GM20000 (cell line): ENCODE results near the gene F8.
"Not testable (repeated sequence)": the region's sequence is repeated elsewhere in the genome, so short reads cannot be mapped to it uniquely, and the experiment has no call there.

Experiments
- DNase-seq: peaks from one replicate; pipeline ENCODE4 v3.0.0; 2012; ENCODE audit warnings: low spot score
- TF ChIP-seq, protein P1 (sequence below): IDR thresholded peaks from 2 replicates; pipeline ENCODE4 v1.5.1; 2012; ENCODE audit warnings: mild to moderate bottlenecking, control low read depth; ENCODE audit errors: extremely low read depth, missing control alignments

F8 gene

GRCh38 chrX:154819771-154820341, 202.7 kb downstream of the F8 start:
- no peak for DNase-seq
- TF ChIP-seq, protein P1, sequence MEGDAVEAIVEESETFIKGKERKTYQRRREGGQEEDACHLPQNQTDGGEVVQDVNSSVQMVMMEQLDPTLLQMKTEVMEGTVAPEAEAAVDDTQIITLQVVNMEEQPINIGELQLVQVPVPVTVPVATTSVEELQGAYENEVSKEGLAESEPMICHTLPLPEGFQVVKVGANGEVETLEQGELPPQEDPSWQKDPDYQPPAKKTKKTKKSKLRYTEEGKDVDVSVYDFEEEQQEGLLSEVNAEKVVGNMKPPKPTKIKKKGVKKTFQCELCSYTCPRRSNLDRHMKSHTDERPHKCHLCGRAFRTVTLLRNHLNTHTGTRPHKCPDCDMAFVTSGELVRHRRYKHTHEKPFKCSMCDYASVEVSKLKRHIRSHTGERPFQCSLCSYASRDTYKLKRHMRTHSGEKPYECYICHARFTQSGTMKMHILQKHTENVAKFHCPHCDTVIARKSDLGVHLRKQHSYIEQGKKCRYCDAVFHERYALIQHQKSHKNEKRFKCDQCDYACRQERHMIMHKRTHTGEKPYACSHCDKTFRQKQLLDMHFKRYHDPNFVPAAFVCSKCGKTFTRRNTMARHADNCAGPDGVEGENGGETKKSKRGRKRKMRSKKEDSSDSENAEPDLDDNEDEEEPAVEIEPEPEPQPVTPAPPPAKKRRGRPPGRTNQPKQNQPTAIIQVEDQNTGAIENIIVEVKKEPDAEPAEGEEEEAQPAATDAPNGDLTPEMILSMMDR = no peak

DNA sequence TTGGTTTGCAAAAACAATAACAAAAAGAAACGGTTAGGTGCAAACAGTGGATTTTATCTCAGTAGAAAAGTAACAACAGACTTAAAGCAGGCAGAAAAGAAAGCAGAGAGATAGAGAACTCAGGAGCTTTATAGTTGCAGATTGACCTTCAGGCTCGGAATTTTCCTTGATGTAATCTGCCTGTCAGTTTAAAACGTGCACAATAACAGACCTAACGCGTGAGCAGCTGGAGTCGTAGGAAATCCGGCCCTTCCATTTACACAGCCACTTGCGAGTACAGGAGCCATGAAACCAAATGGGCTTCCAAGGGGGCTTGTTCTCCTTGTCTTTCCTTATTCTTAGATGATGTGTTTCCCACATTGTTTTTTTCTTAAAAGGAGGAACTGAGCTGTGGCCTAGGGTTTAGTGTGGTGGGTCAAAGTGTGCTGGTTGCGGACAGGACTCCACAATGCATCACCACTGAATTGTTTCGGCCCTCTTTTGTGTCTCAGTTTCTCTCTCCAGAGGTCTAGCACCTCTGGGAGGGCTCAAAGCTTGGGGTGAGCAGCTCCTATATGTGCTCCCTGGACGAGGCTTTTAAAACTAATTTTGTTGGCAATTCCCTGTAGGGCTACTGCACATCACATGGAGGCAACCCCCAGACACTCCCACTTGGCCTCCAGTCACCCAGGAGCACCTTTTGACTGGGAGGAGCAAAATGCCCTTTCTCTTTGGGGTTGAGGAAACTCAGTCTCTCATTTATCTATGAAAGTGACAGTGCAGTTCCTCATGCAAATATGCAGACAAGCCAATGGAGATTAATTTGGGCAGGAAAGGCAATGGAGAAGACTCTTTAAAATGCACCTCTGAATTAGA, 203.4 kb downstream of the F8 start:
- TF ChIP-seq, protein P1 = no peak
- DNase-seq = no peak

DNA sequence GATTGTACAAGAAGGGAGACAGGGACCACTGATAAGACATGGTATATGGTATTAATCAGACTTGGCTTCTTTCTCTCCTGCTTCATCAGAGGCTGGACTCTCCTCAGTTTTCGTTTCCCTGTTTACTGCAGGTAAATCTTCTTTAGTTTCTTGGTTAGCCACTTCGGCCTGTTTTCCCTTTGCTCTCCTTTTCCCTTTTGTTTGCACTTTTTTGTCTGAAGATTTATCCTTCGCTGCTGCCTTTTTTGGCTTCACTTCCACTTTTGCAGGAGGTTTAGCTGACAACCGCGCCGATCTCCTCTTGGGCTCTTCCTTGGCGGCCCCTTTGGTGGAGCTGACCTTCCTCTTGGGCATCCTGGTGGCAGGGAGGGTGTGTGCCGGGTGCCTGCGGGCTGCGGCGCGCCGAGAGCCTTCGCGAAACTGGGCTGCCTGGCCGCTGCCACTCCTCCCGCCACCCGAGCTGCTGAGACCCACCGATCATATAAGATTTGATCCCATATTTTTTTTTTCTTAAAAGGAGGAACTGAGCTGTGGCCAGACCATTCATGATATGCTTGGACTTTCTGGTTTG, 205.4 kb downstream of the F8 start:
- DNase-seq = not testable (repeated sequence)

GRCh38 chrX:154816326-154816898, 206.1 kb downstream of the F8 start:
- not testable (repeated sequence) for DNase-seq

- TF ChIP-seq, protein P1 = no peak
- DNase-seq = no peak
Measured at GRCh38 chrX:154815274-154815818, 207.2 kb downstream of the F8 start.

DNA sequence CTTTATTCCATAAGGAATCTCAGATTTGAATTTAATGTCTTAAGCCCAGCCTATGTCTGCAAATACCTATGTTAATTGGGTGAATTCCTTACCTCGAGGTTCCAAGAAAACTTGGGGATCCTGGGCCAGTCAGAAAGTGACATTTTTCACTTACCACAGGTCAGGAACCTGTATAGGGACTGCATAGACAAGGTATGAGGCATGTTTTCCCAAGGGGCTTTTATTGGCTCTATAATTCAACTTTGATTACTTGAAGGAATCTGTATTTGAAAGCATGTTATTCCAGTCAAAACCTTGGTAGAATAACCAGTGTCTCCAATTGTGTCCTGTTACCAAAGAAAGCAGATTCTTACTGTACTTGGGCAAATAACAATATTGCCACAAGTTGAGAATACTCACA, 208.7 kb downstream of the F8 start:
- no peak for DNase-seq
- TF ChIP-seq, protein P1 = no peak

DNA sequence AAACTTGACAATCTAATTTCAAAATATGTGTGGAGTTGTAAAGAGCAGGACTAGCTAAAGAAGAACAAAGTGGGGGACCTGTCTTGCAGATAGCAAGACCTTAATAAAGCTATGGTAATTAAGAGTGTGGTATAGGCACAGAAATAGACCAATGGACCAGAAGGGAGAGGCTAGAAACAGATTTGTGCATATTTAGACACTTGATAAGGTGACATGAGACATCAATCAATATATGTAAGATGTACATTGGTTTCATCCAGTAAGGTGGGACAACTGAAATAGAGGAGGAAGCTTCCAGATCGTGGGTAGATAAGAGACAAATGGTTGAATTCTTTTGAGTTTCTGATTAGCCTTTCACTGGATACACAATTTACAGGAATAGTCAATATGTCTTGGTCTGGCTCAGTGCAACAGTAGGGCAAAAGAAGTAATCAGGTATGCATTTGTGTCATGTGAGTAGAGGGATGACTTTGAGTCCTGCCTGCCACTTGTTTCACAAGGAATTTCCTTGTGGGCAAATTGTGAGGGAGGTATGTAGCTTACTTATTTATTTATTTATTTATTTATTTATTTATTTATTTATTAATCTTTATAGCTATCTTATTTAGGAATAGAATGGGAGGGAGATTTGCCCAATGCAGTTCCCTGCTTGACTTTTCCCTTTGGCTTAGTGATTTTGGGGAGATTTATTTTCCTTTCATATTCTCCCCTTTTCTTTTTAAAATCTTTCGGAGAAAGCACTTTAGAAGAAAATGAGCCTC, 210.0 kb downstream of the F8 start:
- DNase-seq = no peak
- TF ChIP-seq, protein P1 = no peak
